IPS-15b (cell line): ENCODE results near the gene SLC9A2.
A peak's percentile ranks its signal among the peaks of the same experiment; 100 is the strongest.

Source experiments
- H3K27me3 ChIP-seq: one replicate; pipeline ENCODE4 v1.6.1; 2013; ENCODE audit warnings: low read length; ENCODE audit not compliant: control insufficient read depth, insufficient read depth
- H3K36me3 ChIP-seq: one replicate; pipeline ENCODE4 v1.6.1; 2013; ENCODE audit warnings: low read length; ENCODE audit not compliant: control insufficient read depth, insufficient read depth
- H3K4me1 ChIP-seq: one replicate; pipeline ENCODE4 v1.6.1; 2013; ENCODE audit warnings: mild to moderate bottlenecking, low read length; ENCODE audit not compliant: control insufficient read depth, insufficient read depth
- H3K4me3 ChIP-seq: one replicate; pipeline ENCODE4 v1.5.1; 2013; ENCODE audit warnings: low read depth, low read length
- H3K9ac ChIP-seq: one replicate; pipeline ENCODE4 v1.6.1; 2013; ENCODE audit warnings: low read depth, mild to moderate bottlenecking, low read length
- H3K9me3 ChIP-seq: one replicate; pipeline ENCODE4 v1.6.1; 2013; ENCODE audit warnings: mild to moderate bottlenecking, low read length; ENCODE audit not compliant: control insufficient read depth, insufficient read depth

Gene SLC9A2

DNA sequence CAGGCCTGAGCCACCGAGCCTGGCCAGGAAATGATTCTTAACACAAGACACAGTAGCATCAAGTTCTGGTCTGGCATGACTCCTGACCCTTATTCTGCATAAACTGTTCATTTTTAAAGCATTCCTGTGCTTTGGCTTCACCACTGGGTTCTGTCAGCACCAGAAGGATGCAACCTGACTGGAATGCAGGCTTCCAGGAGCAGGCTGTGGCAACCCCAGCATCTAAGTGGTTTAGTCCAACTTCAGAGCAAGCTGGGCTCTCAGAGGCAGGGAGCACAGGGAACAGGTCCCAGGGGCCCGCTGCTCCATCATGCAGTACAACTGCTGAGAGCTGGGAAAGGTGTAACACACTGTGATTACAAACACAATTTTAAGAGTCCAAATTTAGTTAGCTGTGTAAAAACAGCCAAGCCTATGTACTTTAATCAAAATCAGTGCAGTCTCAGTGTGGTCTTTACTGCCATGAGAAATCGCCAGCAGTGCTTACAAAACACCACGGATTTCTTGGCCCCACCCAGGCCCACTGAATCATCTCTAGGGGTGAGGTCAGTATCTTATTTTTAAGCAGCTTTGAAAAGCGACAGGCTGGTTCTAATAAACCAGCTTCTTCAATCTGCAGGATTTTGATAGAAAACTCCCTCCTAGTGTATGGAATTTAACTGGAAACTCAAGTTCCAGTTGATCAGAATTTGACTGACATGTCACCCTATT, 98.1 kb downstream of the SLC9A2 start:
- no peaks in the 10 kb centered on the region for H3K9me3 ChIP-seq
- H3K4me3 ChIP-seq, result no peak overlapping the region
- no peak overlapping the region for H3K9ac ChIP-seq
- H3K27me3 ChIP-seq, result no peaks in the 10 kb centered on the region
- peaks cover 19% of the 10 kb centered on the region for H3K36me3 ChIP-seq
- H3K4me1 ChIP-seq, result no peaks in the 10 kb centered on the region

DNA sequence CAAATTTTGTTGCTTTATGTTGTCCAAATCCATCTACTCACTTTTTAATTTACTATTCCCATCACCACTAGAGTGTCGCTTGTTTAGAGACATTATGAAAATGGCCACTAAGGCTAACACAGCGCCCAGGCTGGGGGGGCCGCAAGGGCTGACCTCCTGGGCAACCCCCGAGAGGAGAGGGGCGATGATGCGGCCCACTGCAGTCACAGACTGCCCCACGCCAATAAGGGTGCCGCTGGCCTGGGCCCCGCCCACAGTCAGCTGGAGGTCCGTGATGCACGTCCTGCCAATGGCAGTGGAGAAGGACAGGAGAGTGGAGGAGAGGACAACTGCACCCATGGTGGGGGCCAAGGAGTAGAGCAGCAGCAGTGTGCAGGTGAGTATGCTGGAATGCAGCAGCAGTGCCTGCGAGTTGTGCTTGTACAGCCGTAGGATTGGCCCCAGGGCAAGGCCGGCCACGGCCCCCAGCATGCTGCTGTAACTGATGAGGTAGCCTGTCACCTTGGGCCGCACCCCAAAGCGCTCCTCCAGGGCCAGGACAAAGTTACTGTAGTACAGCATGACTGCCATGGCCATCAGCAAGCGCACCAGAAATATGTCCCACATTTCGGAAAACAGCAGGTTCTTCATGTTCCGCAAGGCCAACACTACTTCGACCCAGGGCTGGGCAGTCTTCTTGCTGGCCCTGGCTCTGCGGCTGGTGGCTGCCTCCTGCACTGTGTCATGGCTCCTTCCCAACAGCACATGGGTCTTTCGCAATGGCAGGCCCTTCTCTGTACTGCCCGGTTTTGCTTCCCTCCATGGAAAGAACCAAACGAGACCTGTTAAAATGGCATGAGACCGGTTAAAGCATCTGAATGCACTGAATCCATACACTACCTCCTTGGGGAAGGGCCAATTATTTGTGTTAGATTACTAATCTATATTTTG, 99.3 kb downstream of the SLC9A2 start:
- Histone ChIP-seq H3K9ac (no peak overlapping the region), H3K4me1 (no peaks in the 10 kb centered on the region), H3K4me3 (no peak overlapping the region), H3K27me3 (no peaks in the 10 kb centered on the region), H3K36me3 (peaks cover 22% of the 10 kb centered on the region), H3K9me3 (no peaks in the 10 kb centered on the region)

DNA sequence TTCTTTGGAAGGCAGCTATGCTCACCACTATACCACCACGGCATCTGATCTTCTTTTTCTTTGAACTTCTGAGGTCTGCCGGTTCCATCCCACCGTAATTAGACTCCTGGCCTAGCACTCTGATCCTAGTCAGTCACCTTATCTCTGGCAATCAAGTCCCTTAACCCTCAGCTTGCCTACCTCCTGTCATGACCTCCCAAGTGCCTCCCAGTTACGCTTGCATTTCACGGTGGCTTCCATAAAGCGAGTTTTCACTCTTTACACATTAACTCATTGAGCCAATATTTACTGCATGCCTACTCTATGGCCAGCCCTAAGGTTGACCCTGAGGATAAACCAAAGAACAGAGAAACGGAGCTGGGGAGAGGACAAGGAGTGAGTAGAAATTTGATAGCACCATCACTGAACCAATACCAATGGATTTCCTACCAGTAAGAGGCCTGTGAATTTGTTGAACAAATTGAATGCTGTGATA, 104.7 kb downstream of the SLC9A2 start:
- H3K36me3 ChIP-seq, result peaks cover 22% of the 10 kb centered on the region
- H3K4me1 ChIP-seq, result no peaks in the 10 kb centered on the region
- H3K9ac ChIP-seq, result no peak overlapping the region
- no peak overlapping the region for H3K4me3 ChIP-seq
- H3K9me3 ChIP-seq, result no peaks in the 10 kb centered on the region
- no peaks in the 10 kb centered on the region for H3K27me3 ChIP-seq

DNA sequence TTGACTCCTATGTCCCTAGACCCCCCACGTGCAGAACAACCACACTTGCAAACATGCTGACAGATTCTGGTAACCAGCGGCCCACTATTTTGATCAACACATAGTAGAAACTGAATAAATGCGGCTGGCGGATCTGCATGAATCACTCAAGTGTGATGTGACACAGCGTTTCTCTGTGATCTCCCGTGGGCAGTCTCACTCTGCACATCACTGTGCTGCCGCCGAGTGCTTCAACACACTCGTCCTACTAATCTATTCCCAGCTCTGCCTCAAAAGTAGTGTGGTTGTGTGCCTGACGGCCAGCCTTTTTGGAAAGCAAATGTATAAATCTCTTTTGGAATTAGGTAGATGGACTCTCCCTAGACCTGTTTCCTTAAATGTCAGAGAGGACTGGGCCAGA, 105.2 kb downstream of the SLC9A2 start:
- Histone ChIP-seq H3K9ac (no peak overlapping the region), H3K9me3 (no peaks in the 10 kb centered on the region), H3K36me3 (peaks cover 20% of the 10 kb centered on the region)

DNA sequence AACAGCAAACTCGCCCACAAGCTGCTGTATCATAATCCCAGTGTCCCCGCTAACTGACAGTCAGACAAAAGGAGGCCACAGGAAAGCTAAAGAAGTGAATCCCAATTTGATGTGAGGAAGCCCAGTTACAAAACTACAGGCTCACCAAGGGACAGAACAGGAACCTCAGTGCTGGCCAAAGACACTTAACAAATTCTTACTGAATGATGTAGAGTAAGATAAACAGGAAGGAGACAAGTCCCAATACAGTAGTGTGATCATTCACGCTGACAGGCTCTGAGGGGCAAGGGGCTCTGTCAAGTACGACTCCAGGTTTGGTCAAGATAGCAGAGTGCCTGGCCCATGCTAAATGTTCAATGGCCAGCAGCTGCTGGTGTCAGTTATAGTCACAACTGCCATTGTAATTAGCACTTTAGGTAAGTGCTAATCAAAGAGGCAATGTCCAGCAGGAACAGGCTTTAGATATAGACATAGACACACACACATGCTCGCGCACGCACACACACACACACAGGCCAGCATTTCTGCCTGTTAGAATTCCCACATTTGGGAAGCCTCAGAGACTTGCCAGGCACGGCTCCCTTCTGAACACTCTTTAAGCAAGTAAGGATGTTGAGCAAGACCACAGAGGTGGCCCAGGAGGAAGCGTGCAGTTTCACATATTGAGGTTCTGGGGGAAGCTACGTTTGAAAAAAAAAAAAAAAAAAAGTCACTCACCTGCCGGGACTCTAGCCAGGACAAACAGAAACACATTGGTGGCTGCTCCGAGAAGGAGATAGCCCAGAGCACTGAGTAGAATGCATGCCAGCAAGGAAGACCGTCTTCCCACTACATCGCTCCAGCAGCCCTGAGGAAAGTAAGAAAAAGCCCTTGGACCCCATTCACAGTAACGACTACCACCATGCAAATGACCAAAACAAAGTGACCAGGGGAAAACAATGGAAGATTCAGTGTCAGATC, 107.1 kb downstream of the SLC9A2 start:
- no peak overlapping the region for H3K9ac ChIP-seq
- no peak overlapping the region for H3K4me3 ChIP-seq
- no peaks in the 10 kb centered on the region for H3K4me1 ChIP-seq
- no peaks in the 10 kb centered on the region for H3K27me3 ChIP-seq
- peaks cover 14% of the 10 kb centered on the region for H3K36me3 ChIP-seq
- H3K9me3 ChIP-seq, result no peaks in the 10 kb centered on the region

More for the DNA sequence above, 105.2 kb downstream of the SLC9A2 start:
- Histone ChIP-seq H3K27me3 (no peaks in the 10 kb centered on the region), H3K4me1 (no peaks in the 10 kb centered on the region), H3K4me3 (no peak overlapping the region)

DNA sequence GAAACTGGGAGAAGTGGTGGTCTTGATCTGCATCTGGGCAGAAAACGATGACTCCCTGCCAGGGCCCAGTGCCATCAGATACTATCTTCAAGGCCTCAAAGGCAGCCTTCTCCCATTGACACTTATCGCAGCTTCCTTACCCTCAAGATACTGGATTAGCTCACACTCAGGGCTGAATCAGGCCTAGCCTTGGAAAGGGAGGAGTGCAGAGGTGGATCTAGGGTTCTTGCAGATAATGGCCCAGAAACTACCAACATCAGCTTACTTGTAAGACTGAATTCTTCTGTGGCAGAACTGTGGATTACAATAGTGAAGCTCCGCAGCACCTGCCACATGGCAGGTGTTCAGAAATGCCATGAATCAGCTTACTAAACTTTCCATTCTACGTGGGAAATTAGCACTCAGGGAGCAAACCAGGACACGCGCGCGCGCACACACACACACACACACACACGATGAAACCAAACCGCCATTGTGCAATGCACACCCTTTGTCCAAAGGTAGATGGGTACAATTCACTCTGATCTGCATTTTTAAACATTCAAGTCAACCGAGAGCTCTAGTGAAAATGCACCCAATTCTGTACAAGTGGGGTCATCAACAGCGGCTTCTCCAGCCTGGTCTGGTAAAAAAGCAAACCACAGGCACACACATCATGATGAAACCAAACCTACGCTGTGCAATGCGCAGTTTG, 116.2 kb downstream of the SLC9A2 start:
- H3K27me3 ChIP-seq, result no peaks in the 10 kb centered on the region
- no peak overlapping the region for H3K9ac ChIP-seq
- H3K36me3 ChIP-seq, result peaks cover 5% of the 10 kb centered on the region
- peak overlapping the region; percentile 76 for H3K4me3 ChIP-seq
- no peaks in the 10 kb centered on the region for H3K9me3 ChIP-seq
- no peaks in the 10 kb centered on the region for H3K4me1 ChIP-seq

DNA sequence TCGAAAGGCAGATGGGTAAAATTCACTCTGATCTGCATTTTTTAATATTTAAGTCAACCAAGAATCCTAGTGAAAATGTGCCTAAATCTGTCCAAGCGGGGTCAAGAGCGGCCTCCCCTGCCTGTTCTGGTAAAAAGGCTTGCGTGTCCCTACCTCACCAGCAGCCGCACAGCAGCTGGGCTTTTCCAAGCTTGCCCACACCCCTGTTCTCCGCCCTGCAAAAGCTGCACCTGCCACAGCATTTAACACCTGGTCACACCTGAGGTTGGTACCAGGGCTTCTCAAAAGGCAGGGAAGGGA, 116.7 kb downstream of the SLC9A2 start:
- H3K4me3 ChIP-seq, result peak overlapping the region; percentile 76
- H3K36me3 ChIP-seq, result peaks cover 5% of the 10 kb centered on the region
- peak overlapping the region; percentile 75 for H3K9ac ChIP-seq
- H3K4me1 ChIP-seq, result no peaks in the 10 kb centered on the region
- H3K27me3 ChIP-seq, result no peaks in the 10 kb centered on the region
- no peaks in the 10 kb centered on the region for H3K9me3 ChIP-seq

DNA sequence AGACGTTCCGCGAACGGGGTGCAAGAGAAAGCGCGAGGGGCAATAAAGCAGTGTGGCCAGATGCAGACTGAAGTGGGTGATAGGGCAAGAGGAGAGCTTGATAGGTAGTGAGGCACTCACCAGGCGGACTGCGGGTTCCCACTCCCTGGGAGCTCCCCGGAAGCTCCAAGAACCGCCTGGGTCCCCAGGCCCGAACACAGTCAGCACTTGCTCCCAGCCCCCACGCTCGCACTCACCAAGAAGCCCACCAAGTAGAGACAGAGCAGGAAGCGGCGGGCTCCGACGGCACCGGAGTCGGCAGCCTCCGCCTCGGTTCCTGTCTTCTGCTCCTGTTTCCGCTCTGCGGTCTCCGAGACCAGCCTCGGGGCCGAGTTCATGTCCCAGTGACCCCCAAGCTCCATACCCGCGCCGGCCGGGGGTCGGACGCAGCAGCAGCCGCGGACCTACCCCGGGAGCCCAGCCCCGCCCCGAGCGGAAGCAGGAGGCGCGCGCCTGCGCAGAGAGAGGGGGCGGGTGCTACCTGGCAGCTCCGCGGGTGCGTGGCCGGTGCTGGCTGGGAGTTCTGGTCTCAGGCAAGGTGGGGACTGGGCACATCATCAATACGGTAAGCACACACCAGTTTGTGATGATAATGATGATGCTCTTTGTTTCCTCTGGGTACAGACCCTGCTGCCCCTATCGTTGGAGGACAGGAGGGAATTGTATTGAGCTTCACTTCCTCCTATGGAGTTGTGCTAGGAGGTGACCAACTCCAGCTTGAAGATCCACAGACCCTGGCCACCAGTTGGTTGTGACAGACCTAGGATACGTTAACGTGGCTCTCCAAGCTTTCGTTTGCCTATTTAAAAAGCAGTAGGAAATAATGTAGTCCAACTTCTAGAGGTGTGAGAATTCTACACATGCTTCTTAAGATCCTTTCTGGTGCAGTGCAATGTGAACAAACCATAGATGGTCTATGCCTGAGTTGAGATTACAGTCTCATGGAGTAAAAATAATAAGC, 117.4 kb downstream of the SLC9A2 start:
- Histone ChIP-seq H3K9ac (peak overlapping the region; percentile 75), H3K9me3 (no peaks in the 10 kb centered on the region), H3K4me3 (peak overlapping the region; percentile 76), H3K4me1 (no peaks in the 10 kb centered on the region), H3K27me3 (no peaks in the 10 kb centered on the region), H3K36me3 (peaks cover under 1% of the 10 kb centered on the region)

DNA sequence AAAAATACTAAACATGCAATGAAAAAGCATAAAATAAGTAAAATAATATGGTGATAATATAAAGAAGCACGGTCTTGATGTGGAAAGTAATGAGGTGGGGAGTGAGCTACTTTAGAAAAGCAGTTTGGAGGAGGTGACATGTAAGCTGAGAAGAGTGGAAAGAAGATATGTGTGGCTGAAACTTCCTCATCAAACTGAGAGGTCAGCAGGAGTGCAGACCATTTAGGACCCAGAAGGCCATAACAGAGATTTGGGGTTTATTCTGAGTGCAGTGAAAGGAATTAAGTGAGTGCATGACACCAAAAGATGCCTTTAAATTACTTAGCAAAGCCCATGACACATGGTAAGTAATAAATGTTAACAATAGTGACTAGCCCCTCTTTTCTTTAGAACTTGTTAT, 118.1 kb downstream of the SLC9A2 start:
- Histone ChIP-seq H3K4me1 (no peaks in the 10 kb centered on the region), H3K9me3 (no peaks in the 10 kb centered on the region), H3K4me3 (peak overlapping the region; percentile 76), H3K36me3 (no peaks in the 10 kb centered on the region), H3K27me3 (no peaks in the 10 kb centered on the region), H3K9ac (no peak overlapping the region)

DNA sequence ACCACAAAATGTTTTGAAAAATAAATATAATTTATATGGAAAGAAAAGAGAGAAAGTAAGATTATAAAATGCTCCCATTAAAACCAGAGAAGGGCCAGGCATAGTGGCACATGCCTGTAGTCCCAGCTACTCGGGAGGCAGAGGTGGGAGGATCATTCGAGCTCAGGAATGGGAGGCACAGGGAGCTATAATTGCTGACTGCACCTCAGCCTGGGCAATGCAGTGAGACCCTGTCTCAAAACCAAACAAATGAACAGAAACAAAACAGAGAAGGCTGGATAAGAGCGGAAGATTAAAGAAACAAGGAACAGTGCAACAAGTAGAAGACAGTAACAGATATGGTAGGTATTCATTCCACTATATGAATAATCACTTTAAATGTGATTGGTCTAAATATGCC, 123.9 kb downstream of the SLC9A2 start:
- H3K4me3 ChIP-seq, result no peak overlapping the region
- H3K4me1 ChIP-seq, result no peaks in the 10 kb centered on the region
- no peaks in the 10 kb centered on the region for H3K36me3 ChIP-seq
- H3K9me3 ChIP-seq, result no peaks in the 10 kb centered on the region
- no peak overlapping the region for H3K9ac ChIP-seq
- no peaks in the 10 kb centered on the region for H3K27me3 ChIP-seq
